NCI-H146 (cell line): ENCODE measurements around the gene GRID1.

Experiments used
- DNase-seq: peaks from one replicate; lab custom pipeline; 2025; lab: John Stamatoyannopoulos, UW

The GRID1 gene

DNA sequence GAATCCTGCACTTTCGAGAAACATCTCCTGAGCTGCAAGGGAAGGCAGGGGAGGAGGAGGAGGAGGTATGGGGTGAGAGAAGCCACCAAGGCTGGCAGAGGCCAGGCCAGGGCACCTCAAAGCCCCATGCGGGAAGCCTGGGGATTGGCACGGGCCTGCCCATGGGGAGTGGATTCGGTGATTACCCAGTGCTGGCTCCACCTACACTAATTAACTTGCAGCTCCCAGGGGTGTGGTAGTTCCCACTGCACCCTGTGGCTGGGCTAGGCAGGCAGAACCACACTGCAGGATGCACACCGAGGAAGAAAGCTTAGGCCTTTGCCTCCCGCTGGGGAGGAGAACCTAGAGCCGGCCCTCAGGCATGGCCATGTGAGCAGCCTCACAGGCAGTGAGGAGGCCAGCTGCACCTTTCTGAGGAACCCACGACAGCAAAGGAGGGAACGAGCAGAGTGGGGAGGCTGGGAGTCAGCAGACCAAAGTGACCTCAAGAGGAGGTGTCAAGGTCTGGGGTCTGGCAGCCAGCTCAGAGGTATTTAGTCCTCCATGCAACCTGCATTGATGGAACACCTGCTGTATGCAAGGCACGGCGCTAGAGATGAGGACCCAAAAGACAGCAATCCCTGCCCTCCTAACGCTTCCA lies 27.2 kb downstream of the GRID1 start:
- DNase-seq = peak; percentile 14

DNA sequence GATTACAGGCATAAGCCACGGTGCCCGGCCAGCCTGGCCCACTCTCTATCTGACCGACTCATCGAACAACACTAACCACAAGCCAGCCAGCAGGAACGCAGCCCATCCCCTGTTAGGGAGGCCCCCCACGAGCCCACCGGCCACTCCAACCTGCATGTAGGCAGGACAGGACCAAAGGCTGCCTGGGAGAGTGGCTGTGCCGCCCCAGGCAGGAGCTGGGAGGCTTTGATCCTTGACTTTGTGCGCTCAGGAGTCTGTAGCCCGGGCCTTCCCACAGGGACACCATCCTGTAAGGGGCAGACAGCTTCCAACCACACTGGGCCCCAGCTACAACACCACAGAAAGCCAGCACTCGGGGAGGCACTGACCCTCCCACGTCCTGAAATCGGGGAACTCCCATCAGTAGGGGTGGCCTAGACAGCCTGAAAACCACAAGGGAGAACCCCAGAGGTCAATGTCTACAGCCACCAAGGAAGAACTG lies 29.4 kb downstream of the GRID1 start:
- no peak for DNase-seq

DNA sequence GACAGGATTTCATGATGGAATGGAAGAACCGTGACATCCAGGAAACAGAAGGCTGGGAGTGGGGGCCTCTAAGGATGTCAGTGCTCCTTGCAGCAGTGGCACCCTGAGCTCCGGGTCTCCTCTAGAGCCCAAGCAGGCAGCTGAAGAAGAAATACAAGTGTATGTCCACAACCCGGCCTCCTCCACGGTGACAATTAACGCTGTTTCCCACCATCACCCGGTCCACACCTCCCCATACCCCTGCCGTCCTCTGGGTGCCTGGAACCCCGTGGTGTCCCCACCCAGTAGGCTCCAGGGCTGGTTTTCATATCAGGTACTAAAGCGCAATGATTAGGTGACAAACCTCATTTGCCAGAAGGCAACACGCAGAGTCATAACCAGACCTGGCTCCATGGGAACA lies 30.3 kb downstream of the GRID1 start:
- DNase-seq = no peak

DNA sequence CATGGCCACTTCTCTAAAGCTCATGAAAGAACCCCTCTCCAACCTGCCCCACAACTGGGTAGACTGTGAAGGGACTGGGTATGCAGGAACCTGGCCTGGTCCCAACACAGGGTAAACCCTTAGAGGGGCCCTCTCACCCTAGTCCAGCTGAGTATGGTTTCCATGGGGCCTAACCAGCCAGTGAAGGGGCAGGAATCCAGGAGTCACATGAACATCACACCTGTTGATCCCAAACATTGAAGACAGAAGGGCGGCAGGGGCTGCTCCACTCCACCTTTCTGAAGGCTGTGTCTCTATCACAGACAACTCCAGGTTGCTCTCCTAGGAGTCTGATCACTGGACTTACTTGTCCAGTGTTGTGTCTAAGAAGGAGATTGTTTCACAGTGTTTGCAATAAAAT lies 30.8 kb downstream of the GRID1 start:
- peak; percentile 22 for DNase-seq

DNA sequence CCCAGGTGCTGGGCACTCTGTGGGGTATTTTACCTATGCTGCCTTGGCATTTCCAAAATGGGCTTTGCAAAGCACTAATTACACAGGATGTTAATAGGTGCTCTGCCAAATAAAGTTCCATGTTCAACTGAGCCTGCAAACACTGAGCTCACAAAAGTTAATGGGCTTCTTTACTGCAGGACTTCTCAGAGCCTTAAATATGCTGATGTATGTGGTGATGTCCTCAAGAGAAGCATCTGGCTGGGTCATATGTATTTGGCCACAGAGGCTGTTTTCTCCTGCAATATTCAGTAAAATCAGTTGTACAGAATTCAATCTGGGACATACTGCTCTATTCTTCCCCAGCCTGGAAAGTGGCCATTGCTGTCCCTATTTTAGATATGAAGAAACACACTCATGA lies 31.3 kb downstream of the GRID1 start:
- no peak for DNase-seq

DNA sequence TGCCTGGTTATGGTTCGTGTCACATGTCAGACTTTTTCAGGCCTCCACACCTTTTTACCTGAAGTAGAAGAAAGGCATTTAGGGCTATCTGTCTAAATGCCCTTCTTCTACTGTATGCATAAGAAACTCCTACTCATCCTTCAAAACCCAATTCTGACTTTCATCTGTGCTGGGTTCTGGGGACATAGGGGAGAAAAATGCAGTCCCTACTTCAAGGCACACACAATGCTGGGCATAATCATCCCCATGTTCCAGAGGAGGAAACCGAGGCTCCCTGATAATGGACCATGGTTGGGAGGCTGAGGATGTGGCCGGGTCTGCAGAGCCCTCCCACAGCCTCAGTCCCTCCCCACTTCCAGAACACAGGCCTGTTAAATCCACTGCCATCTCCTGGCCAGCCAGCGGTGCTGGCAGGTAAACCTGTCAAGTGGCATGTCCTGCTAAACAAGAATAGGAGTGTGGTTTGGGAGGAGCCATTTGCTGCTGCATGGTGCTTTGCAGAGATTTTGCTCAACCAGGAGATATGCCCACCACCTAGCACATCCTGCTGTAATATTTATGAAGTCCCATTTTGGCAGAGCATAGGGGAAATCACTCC lies 32.0 kb downstream of the GRID1 start:
- peak; percentile 47 for DNase-seq

DNA sequence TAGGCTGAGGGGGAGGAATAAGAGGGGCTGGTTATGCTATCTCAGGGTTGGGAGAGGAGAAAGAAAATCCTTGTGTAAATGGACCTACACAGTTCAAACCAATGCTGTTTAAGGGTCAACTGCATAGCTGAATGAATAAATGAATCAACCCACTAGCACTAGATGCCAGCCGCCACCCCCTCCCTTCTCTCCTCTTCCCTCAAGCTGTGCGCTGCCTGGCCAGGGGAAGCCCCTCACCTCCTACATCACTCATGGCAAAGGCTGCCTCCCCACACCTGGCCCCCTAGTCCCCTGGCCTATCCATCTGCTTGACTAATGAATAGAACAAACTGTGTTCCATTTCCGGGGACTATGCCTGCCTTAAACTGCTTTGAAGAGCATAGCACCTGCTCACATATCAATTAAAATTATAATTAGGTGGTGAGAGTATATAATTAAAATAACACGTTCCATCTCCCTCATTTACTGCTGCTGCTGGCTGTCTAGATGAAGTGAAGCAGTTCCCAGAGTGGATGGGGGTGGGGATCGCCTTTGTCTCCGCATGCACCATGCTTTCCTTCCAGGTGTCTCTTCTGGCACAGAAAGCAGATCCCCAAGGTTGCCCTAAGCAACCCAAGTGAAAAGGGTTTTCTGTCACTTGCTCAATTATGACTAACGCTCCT lies 32.6 kb downstream of the GRID1 start:
- peak; percentile 98 for DNase-seq

DNA sequence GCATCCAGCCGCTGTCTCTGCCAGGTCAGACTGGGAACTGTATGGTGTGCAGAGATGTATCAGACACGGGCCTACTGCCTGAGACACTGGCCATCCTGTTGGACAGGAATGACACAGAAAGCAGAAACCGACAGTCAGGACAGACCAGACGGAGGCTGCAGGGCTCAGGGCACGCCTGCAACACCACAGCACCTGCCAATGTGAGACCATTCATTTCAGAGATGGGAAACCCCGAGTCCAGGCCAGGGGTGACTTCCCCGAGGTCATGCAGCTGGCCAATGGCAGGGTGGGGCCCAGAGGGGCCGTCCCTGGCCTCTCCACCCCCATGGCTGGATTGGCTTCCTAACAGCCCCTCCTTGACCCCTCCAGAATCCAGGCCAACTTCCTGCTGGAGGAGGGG lies 34.7 kb downstream of the GRID1 start:
- no peak for DNase-seq

DNA sequence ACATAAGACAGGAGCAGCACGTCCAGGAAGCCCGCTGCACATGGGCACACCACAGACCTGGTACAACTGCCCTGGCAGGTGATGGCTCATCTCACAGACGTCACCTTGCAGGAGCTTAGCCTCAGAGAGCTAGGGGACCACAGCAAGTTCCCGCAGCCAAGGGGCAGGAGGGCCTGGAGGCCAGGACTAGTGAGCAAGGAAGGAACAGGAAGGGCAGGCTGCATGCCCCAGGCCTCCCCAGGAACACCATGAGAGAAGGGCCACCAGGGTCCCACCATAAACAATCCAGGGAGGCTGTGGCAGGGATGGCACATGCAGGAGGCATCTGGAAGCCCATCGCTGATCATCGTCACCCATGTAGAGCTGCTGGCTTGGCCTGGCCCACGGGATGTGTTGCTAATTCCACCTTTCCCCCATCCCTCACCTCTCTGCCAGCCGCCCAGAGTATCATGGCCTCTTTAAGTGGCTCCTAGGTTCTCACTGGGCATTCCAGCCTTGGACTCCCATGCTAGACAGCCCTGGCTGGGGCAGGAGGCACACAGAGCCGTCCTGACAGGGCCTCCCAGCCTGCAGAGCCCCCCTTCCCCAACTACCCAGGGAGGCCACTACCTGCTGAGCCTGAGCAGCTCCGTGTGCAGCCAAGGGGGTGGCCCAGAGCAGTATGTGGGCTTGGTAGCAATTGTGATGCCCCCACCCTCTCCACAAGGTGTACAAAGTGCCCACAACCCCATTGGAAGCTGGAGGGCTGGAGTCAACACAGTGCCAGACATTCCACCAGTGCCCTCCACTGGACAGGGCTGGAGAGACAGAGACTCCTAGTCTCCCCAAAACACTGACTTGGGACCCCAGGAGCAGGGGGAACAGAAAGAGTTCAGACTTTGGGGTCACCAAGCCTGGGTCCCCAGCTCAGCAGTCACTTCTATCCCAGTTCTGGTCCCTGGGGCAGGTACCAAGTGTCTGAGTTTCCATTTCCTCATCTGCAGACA lies 35.5 kb downstream of the GRID1 start:
- no peak for DNase-seq

DNA sequence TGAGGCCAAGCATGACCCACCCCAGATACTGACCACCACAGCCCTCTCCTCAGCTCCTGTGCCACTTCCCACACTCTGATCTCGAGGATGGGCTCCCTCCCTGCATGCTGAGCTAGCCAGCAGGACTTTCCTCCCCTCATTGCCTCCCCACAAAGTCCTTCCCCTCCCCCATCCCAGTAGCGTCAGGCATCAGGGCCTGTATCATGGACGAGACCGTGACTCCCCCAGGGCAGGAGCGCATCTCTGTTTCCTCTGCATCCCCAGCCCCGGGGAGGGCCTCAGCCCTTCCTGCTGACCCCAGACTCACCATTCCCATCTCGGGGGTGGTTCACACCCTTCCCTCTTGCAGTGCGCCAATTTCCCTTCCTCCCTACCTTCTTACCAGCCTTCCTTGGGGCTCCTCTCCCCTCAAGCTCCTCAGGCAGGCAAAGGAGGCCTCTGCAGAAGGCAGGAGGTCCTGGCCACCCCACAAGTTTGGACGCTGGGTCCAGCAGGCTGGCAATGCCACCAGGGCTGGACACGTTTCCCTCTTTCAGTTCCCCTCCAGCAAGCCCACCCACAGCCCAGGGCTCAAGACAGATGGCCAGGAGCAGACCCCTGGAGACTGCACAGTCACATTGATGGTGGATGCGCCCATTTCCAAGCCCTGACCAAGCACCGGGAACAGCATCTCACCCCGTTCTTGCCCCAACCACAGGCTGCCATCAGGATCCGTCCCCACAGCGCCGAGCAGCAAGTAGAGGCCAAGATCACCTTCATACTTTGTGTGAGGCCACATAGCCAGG lies 36.5 kb downstream of the GRID1 start:
- DNase-seq = no peak

DNA sequence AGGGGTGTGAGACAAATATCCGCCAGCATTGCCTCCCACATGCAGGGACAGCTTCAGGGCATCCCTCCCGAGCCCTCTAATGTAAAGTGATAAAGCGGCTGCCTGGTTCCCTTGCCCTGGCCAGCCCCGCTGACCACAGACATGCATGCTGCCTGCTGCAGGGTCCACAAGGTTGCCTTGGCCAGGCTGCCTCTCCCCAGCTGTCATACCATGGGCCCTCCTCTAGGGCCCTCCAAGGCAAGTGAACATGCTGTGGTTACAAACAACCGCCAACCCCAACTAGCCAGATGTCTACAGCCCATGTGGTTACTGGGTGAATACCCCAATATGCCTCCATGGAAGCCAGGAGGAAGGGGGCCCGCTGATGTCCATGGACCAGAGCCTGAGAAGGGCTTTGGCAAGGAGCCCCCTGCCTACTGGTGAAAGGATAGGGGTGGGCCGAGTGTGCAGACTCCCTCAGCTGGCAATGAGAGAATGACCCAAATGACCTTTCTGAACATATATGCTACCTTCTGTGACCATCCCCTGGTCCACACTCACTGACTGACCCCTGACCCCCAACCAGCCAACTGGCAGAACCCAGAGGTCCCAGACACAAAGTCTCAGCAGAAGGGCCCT lies 37.4 kb downstream of the GRID1 start:
- no peak for DNase-seq

DNA sequence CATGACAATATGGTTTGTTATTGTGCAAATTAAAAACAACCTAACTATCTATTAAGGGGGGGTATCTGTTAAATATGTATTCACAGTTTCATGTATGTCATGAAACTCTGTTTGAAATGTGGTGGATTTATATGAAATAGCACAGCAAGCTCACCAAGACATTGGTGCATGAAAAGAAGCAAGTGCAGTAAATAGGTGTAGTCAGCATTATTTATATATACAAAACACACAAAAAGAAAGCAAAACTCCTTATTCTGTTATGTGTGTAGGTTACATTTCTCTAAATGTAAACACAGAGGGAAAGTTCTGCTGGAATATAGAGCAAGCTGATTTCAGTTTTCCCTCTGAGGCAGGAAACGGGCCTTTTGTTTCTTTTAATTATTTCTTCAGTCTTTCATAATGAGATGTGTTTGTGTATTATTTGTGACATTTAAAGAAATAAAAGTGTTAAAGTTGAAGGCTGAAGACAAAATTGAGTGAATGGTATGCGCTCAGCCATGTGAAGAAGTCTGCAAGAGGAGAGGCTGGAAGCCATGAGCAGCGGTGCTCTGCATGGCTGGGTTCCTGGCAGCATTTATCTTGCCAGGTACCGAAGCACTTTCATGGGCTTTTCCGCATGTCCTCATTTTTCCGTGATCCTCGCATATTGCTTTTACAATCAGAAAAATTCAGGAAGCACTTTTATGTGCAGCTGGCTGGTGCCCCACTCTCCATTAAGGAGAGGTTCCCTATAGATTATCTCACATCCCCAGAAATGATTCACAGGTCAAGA lies 38.5 kb downstream of the GRID1 start:
- no peak for DNase-seq

DNA sequence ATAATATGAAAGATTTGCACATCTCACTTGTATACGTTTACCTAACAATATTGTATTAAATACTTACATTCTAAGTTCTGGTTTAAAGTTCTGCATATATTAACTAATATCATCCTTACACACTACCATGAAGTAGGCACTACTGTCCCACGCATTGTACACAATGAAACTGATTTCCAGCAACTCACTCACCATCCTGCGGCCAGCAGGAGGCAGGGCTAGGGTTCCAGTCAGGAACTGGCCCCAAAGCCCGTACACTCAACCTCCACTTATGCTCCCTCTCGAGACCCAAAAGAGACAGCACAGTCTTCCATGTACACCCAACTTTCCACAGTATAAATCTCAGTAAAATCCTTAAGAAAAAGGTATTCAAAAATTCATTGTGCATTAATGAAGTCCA lies 41.4 kb downstream of the GRID1 start:
- DNase-seq = no peak

DNA sequence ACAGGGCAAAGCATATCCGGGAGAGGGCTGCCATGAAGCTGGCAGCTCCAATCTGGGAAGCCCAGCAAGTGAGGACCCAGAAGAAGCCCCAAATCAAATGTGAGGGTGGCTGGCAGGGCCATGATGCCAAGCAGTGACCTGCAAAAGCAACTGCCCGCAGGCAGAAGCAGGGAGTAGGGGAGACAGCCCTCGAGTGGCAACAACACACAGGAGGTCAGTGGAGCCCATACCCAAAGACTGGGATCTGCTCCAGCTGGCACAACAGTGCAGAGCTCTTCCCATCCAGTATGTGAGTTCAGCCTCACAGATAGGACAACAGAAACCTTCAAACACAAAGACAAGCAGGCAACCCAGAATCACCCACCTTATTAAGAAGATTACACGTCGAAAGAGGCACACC lies 45.0 kb downstream of the GRID1 start:
- DNase-seq = no peak

DNA sequence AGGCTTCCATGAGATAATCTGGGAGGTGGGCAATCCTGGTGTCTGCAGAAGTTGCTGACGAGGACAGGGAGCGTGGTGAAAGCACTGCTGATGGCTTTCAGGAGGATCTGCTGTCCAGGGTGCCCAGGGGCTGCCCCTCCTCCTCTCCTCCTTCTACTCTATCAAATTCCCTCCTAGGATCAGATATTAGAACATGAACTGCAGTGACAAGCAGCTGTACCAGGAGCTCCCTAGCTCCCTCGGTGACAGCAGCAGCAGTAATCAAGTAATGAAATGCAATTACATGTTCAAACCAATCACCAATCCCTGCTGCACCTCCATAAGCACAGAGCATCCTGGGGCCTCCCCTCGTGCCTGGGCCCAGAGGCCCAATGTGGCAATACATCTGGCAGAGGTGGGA lies 46.9 kb downstream of the GRID1 start:
- no peak for DNase-seq

DNA sequence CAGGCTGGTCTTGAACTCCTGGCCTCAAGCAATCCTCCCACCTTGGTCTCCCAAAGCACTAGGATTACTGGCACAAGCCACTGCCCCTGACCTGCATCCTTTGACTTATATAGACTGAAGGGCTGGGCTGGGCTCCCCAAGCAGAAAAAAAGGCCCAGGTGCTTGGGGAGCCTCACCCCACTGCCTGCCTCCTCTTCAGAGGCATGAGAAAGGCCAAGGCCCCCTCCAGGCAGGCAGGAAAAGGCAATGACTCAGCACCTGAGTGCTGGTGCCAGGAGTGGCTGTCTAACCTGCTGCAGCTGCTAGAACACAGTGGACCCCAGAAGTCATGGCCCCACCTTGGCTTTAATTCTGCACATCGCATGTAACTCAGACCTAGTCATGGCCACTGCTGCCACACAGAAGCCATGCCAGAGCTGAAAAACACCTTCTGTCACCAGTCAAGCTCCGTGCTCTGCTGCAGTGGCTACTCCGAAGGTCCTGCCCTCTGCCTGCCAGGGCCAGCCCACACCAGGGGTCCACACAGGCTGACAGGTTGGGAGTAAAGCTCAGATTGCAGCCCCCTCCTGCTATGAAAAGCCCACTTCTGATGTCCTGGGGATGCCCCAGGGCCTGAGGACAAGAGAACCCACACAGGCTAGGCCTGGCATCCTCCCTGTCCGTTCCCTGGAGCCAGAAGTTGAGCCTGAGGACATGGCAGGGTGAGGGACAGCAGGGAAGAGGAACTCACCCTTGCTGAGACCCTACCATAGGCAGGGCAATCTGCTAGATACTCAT lies 48.5 kb downstream of the GRID1 start:
- DNase-seq = no peak

DNA sequence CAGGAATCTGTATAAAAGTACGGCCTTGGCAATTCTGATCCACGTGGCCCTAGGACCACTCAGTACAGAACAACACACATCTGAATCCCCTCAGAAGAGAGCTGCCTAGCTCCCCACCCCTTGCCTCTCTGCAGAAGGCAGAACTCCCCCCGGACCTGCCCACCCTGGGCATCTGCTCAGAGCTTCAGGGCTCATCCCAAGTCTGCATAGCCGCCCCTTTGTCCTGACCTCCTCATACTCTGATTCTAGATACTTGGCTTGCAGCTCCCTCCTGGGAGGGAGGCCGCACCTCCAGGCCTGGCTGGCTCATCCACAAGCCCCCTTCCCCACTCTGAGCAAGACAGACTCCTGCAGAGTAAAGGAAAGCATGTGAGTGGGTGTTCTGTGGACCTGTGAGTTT lies 49.6 kb downstream of the GRID1 start:
- no peak for DNase-seq

DNA sequence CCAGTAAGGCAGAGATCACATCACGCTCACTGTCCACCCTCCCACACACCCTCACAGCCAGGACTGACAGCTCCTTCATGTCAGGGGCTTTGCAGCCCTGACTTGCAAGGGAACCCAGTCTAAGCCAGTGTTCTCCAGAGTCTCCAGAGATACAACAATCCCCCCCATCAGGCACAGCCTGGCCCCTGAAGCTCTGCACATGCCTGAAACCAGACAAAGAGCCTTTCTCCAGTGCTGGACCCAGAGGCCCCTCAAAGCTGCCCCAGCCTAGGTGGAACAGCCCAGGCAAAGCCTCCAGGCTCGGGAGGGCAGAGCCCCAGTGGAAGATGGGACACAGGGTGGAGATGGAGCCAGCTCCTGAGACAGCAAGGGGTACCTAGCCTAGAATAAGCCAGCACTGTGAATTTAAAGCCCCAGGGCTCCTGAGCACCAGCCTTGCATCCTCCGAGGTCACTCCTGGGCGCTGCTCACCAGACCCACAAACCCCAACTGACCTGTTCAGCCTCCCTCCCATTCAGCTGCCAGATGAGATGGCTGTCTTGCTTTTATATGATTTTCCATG lies 50.2 kb downstream of the GRID1 start:
- no peak for DNase-seq

DNA sequence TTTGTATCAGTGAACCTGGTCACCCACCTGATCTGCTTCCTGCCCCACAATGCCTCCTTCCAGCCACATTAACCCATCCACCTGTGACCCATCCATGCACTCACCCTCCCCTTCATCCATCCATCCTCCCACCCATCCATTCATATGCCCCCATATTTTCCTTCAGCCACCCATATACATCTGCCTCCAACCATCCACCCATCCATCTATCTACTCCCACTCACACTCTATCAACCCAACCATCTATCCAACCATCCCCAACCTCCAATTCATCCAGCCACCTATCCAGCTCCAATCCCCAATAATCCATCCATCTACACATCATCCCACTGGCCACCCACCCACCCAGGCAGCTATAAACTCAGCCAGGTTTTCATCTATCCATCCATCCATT lies 51.0 kb downstream of the GRID1 start:
- DNase-seq = no peak
